ENCODE results near the gene CPZ.

Gene CPZ

DNA sequence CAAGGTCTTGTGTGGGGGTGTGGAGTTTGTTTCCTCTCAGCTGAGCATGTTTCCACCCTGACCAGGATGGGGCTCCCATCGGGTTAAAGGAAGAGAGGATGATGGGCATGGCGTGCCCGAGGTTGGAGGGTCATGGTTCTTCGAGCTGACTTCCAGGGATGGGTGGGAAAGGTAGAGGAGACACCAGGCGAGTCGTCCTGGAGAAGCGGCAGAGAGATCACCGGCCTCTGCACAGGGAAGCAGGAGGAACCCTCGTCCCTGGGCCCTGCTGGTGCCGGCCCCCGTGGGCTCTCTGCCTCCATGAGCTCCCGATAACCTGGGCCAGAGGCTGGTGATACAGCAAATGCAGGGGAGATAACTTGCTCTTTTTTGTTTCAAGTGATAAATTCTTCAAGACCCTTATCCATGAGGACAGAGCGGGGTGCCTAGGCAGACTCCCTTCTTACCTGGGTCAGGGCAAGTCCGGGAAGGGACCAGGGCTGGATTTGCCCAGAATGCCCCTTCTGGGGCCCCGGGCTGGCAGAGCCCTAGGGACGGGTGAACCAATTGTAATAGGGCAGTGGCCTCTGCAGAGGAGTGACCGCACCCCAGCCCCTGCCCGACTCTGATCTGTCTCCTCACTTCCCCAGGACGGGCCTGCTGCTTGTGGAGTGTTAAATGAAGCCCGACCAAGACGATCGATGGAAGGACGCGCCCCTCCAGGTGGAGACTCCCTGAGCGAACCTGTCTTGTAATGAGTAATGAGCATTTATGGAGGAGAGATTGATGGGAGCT lies 63.0 kb downstream of the CPZ start:
- Histone ChIP-seq H3K27me3 (replicated peaks; ENCODE audit: insufficient read depth, low read length) (peaks cover 93% of the 10 kb centered on the region), H3K4me1 (ENCODE audit: low read length) (no peaks in the 10 kb centered on the region), H3K4me3 (ENCODE audit: low read length) (no peak overlapping the region), H3K9ac (ENCODE audit: low read length) (no peak overlapping the region), H3K27ac (ENCODE audit: low read length) (no peak overlapping the region), H3K9me2 (replicated peaks; ENCODE audit: insufficient read depth, low read length) (no peaks in the 10 kb centered on the region), H3K9me3 (replicated peaks; ENCODE audit: insufficient read depth, low read length) (no peaks in the 10 kb centered on the region), H3K36me3 (replicated peaks; ENCODE audit: insufficient read depth, low read length) (no peaks in the 10 kb centered on the region), H2AFZ (ENCODE audit: low read length) (no peak overlapping the region), H4K20me1 (ENCODE audit: insufficient read depth, low read length) (no peaks in the 10 kb centered on the region), H3K4me2 (ENCODE audit: low read depth, low read length) (no peak overlapping the region), H3K79me2 (ENCODE audit: low read length) (no peaks in the 10 kb centered on the region), H3F3A (ENCODE audit: insufficient read depth, low read length) (no peaks in the 10 kb centered on the region)
- no peak for DNase-seq
- TF ChIP-seq, protein P1, sequence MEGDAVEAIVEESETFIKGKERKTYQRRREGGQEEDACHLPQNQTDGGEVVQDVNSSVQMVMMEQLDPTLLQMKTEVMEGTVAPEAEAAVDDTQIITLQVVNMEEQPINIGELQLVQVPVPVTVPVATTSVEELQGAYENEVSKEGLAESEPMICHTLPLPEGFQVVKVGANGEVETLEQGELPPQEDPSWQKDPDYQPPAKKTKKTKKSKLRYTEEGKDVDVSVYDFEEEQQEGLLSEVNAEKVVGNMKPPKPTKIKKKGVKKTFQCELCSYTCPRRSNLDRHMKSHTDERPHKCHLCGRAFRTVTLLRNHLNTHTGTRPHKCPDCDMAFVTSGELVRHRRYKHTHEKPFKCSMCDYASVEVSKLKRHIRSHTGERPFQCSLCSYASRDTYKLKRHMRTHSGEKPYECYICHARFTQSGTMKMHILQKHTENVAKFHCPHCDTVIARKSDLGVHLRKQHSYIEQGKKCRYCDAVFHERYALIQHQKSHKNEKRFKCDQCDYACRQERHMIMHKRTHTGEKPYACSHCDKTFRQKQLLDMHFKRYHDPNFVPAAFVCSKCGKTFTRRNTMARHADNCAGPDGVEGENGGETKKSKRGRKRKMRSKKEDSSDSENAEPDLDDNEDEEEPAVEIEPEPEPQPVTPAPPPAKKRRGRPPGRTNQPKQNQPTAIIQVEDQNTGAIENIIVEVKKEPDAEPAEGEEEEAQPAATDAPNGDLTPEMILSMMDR (IDR thresholded peaks at IDR 0.05; ENCODE audit: low read length) = no peak
- TF ChIP-seq EZH2 (optimal IDR thresholded peaks at IDR 0.05; ENCODE audit: low read depth, low read length) (no peak), EZH2phosphoT487 (IDR thresholded peaks at IDR 0.05; ENCODE audit: low read length) (no peak)

DNA sequence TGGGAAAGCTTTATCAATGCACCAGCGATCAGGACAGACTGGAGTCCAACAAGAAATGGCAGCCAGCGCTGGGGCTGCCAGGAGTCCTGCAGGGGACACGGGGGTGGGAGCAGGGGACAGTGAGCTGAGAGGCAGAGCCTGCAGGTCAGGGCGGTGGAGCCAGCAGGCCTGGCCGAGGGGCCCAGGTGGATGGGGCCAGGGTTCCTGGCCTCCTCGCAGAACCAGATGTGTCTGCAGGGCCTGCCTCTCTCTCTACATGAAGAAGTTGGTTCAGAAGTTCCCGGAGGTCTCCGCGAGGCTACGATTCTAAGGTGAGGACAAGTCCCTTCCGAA lies 63.6 kb downstream of the CPZ start:
- Histone ChIP-seq H3K4me3 (ENCODE audit: low read length) (no peak overlapping the region), H3K9me2 (replicated peaks; ENCODE audit: insufficient read depth, low read length) (no peaks in the 10 kb centered on the region), H3K4me2 (ENCODE audit: low read depth, low read length) (no peak overlapping the region), H3K27ac (ENCODE audit: low read length) (no peak overlapping the region), H3K9ac (ENCODE audit: low read length) (no peak overlapping the region), H2AFZ (ENCODE audit: low read length) (no peak overlapping the region), H3F3A (ENCODE audit: insufficient read depth, low read length) (no peaks in the 10 kb centered on the region), H3K79me2 (ENCODE audit: low read length) (no peaks in the 10 kb centered on the region), H3K9me3 (replicated peaks; ENCODE audit: insufficient read depth, low read length) (no peaks in the 10 kb centered on the region), H4K20me1 (ENCODE audit: insufficient read depth, low read length) (no peaks in the 10 kb centered on the region), H3K36me3 (replicated peaks; ENCODE audit: insufficient read depth, low read length) (no peaks in the 10 kb centered on the region), H3K4me1 (ENCODE audit: low read length) (no peaks in the 10 kb centered on the region), H3K27me3 (replicated peaks; ENCODE audit: insufficient read depth, low read length) (peaks cover 92% of the 10 kb centered on the region)
- TF ChIP-seq EZH2 (optimal IDR thresholded peaks at IDR 0.05; ENCODE audit: low read depth, low read length) = no peak
- TF ChIP-seq EZH2phosphoT487 (IDR thresholded peaks at IDR 0.05; ENCODE audit: low read length) = no peak
- no peak for DNase-seq

DNA sequence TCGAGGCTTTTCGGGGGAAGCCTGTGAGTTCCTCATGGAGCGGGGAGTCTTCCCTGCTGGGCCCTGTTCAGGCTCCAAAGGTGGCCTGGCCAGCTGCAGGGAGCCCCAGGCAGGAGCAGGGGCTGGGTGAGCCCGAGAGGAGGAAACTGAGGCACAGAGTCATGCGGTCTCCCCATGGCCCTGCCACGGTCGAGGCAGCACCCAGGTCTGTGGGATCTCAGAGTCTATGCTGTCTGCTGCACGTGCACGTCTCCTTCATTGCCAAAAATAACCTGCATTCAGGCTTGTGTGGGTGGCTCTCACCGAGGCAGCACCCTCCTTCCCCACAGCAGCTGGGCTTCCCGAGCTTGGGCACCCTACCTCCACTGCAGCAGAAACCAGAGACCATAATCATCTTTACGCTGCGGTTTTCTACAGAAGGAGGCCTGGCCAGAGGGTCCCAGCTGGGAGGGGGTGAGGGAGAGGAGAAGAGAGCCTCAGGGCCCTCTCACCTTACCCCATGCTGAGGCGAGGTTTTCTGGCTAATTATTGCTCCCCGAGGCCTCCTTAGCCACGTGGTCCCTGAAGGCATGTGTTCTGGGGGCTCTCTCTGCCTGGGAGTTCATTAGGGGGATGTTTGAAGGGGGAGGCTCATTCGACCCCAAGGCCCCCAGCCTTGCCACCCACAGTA lies 64.3 kb downstream of the CPZ start:
- no peak overlapping the region for H2AFZ ChIP-seq (ENCODE audit: low read length)
- H4K20me1 ChIP-seq (ENCODE audit: insufficient read depth, low read length) = no peaks in the 10 kb centered on the region
- H3K4me3 ChIP-seq (ENCODE audit: low read length) = no peak overlapping the region
- H3K79me2 ChIP-seq (ENCODE audit: low read length) = no peaks in the 10 kb centered on the region
- no peak overlapping the region for H3K4me2 ChIP-seq (ENCODE audit: low read depth, low read length)
- H3K9me2 ChIP-seq (replicated peaks; ENCODE audit: insufficient read depth, low read length) = no peaks in the 10 kb centered on the region
- no peak overlapping the region for H3K27ac ChIP-seq (ENCODE audit: low read length)
- H3F3A ChIP-seq (ENCODE audit: insufficient read depth, low read length) = no peaks in the 10 kb centered on the region
- H3K36me3 ChIP-seq (replicated peaks; ENCODE audit: insufficient read depth, low read length) = no peaks in the 10 kb centered on the region
- no peaks in the 10 kb centered on the region for H3K9me3 ChIP-seq (replicated peaks; ENCODE audit: insufficient read depth, low read length)
- no peak for DNase-seq
- no peak for TF ChIP-seq EZH2phosphoT487 (IDR thresholded peaks at IDR 0.05; ENCODE audit: low read length)
- TF ChIP-seq EZH2 (optimal IDR thresholded peaks at IDR 0.05; ENCODE audit: low read depth, low read length) = no peak
- TF ChIP-seq, protein P1 (IDR thresholded peaks at IDR 0.05; ENCODE audit: low read length) = no peak
- H3K4me1 ChIP-seq (ENCODE audit: low read length) = no peaks in the 10 kb centered on the region
- H3K9ac ChIP-seq (ENCODE audit: low read length) = no peak overlapping the region
- peaks cover 92% of the 10 kb centered on the region for H3K27me3 ChIP-seq (replicated peaks; ENCODE audit: insufficient read depth, low read length)
